ENCODE data around the gene NPBWR2. TPM values are rescaled to one million over a fixed set of nuclear protein-coding genes. Genes with fewer than 3 reads are reported as not detected.

The NPBWR2 gene
- total and polyA plus RNA-seq, 4 donors = not detected

GRCh38 chr20:64079273-64080012 is 27.9 kb downstream of the NPBWR2 start, which contains the start of gene RGS19:
RGS19 (minus strand) TSS chr20:64079518; CDS start chr20:64076886, 2,632 bp downstream.
- Histone ChIP-seq H3K4me1 (ENCODE audit: control insufficient read depth in 1 of 2, insufficient read depth in 2 of 2, low read length in 2 of 2) (no peaks in the 10 kb centered on the region), H3K9me3 (ENCODE audit: control insufficient read depth, low read length) (no peaks in the 10 kb centered on the region), H3K27ac (ENCODE audit: low read depth in 1 of 2, low read length in 2 of 2) (no peak within 1 kb of the TSS), H3K27me3 (ENCODE audit: control insufficient read depth in 1 of 2, insufficient read depth in 2 of 2, low read length in 1 of 2) (no peaks in the 10 kb centered on the region), H3K4me3 (ENCODE audit: low read length in 2 of 2) (peak within 1 kb of the TSS; percentile 46 to 66), H3K36me3 (ENCODE audit: control insufficient read depth in 1 of 2, insufficient read depth in 2 of 2, low read length in 1 of 2) (no peaks in the 10 kb centered on the region)
- peak; percentile 90 to 92 for DNase-seq
- 0 to 1% methylated on average over 38 to 73 of the region's 73 CpGs for WGBS, 2 donors
- ATAC-seq (ENCODE audit: low FRiP score) = peak; percentile 67
- intact Hi-C loops (cut with DNase I) = no loop called here

- H3K4me3 ChIP-seq (ENCODE audit: low read length in 2 of 2) = peak overlapping the region; percentile 46 to 66
- H3K27me3 ChIP-seq (ENCODE audit: control insufficient read depth in 1 of 2, insufficient read depth in 2 of 2, low read length in 1 of 2) = no peaks in the 10 kb centered on the region
- WGBS, 2 donors = 15% methylated on average over 4 of the region's 4 CpGs
- ATAC-seq (ENCODE audit: low FRiP score) (no peak), DNase-seq (no peak)
- no peaks in the 10 kb centered on the region for H3K4me1 ChIP-seq (ENCODE audit: control insufficient read depth in 1 of 2, insufficient read depth in 2 of 2, low read length in 2 of 2)
- H3K27ac ChIP-seq (ENCODE audit: low read depth in 1 of 2, low read length in 2 of 2) = no peak overlapping the region
- intact Hi-C loops (cut with DNase I) = no loop called here
- H3K36me3 ChIP-seq (ENCODE audit: control insufficient read depth in 1 of 2, insufficient read depth in 2 of 2, low read length in 1 of 2) = no peaks in the 10 kb centered on the region
- no peaks in the 10 kb centered on the region for H3K9me3 ChIP-seq (ENCODE audit: control insufficient read depth, low read length)
Measured at GRCh38 chr20:64078934-64079272, 28.5 kb downstream of the NPBWR2 start.

- no peaks in the 10 kb centered on the region for H3K9me3 ChIP-seq (ENCODE audit: control insufficient read depth, low read length)
- intact Hi-C loops (cut with DNase I) = no loop called here
- DNase-seq = no peak
- H3K4me3 ChIP-seq (ENCODE audit: low read length in 2 of 2) = no peak overlapping the region
- H3K36me3 ChIP-seq (ENCODE audit: control insufficient read depth in 1 of 2, insufficient read depth in 2 of 2, low read length in 1 of 2) = no peaks in the 10 kb centered on the region
- no peak for ATAC-seq (ENCODE audit: low FRiP score)
- WGBS, 2 donors = 67 to 74% methylated on average over 15 of the region's 15 CpGs
- H3K4me1 ChIP-seq (ENCODE audit: control insufficient read depth in 1 of 2, insufficient read depth in 2 of 2, low read length in 2 of 2) = no peaks in the 10 kb centered on the region
- H3K27me3 ChIP-seq (ENCODE audit: control insufficient read depth in 1 of 2, insufficient read depth in 2 of 2, low read length in 1 of 2) = no peaks in the 10 kb centered on the region
- H3K27ac ChIP-seq (ENCODE audit: low read depth in 1 of 2, low read length in 2 of 2) = no peak overlapping the region
Measured at GRCh38 chr20:64077876-64078551, 29.4 kb downstream of the NPBWR2 start.

- 84 to 86% methylated on average over 7 of the region's 7 CpGs for WGBS, 2 donors
- H3K27me3 ChIP-seq (ENCODE audit: control insufficient read depth in 1 of 2, insufficient read depth in 2 of 2, low read length in 1 of 2) = no peaks in the 10 kb centered on the region
- no peak overlapping the region for H3K27ac ChIP-seq (ENCODE audit: low read depth in 1 of 2, low read length in 2 of 2)
Measured at GRCh38 chr20:64077541-64077875, 29.9 kb downstream of the NPBWR2 start.

GRCh38 chr20:64077094-64077493 is 30.3 kb downstream of the NPBWR2 start:
- no peak for DNase-seq
- Histone ChIP-seq H3K4me3 (ENCODE audit: low read length in 2 of 2) (no peak overlapping the region), H3K36me3 (ENCODE audit: control insufficient read depth in 1 of 2, insufficient read depth in 2 of 2, low read length in 1 of 2) (no peaks in the 10 kb centered on the region), H3K4me1 (ENCODE audit: control insufficient read depth in 1 of 2, insufficient read depth in 2 of 2, low read length in 2 of 2) (no peaks in the 10 kb centered on the region), H3K27ac (ENCODE audit: low read depth in 1 of 2, low read length in 2 of 2) (no peak overlapping the region), H3K9me3 (ENCODE audit: control insufficient read depth, low read length) (no peaks in the 10 kb centered on the region), H3K27me3 (ENCODE audit: control insufficient read depth in 1 of 2, insufficient read depth in 2 of 2, low read length in 1 of 2) (no peaks in the 10 kb centered on the region)
- intact Hi-C loops (cut with DNase I) = no loop called here
- 91 to 93% methylated on average over 8 of the region's 8 CpGs for WGBS, 2 donors
- ATAC-seq (ENCODE audit: low FRiP score) = no peak

More at GRCh38 chr20:64077541-64077875, 29.9 kb downstream of the NPBWR2 start:
- Histone ChIP-seq H3K4me3 (ENCODE audit: low read length in 2 of 2) (no peak overlapping the region), H3K9me3 (ENCODE audit: control insufficient read depth, low read length) (no peaks in the 10 kb centered on the region), H3K4me1 (ENCODE audit: control insufficient read depth in 1 of 2, insufficient read depth in 2 of 2, low read length in 2 of 2) (no peaks in the 10 kb centered on the region), H3K36me3 (ENCODE audit: control insufficient read depth in 1 of 2, insufficient read depth in 2 of 2, low read length in 1 of 2) (no peaks in the 10 kb centered on the region)
- no peak for ATAC-seq (ENCODE audit: low FRiP score)
- intact Hi-C loops (cut with DNase I) = no loop called here
- DNase-seq = no peak

GRCh38 chr20:64076061-64076997 is 31.0 kb downstream of the NPBWR2 start:
- 94 to 95% methylated on average over 16 to 22 of the region's 22 CpGs for WGBS, 2 donors
- H3K4me1 ChIP-seq (ENCODE audit: control insufficient read depth in 1 of 2, insufficient read depth in 2 of 2, low read length in 2 of 2) = no peaks in the 10 kb centered on the region
- intact Hi-C loops (cut with DNase I) = no loop called here
- H3K9me3 ChIP-seq (ENCODE audit: control insufficient read depth, low read length) = no peaks in the 10 kb centered on the region
- H3K4me3 ChIP-seq (ENCODE audit: low read length in 2 of 2) = no peak overlapping the region
- H3K27me3 ChIP-seq (ENCODE audit: control insufficient read depth in 1 of 2, insufficient read depth in 2 of 2, low read length in 1 of 2) = no peaks in the 10 kb centered on the region
- H3K36me3 ChIP-seq (ENCODE audit: control insufficient read depth in 1 of 2, insufficient read depth in 2 of 2, low read length in 1 of 2) = no peaks in the 10 kb centered on the region
- DNase-seq (no peak), ATAC-seq (ENCODE audit: low FRiP score) (no peak)
- no peak overlapping the region for H3K27ac ChIP-seq (ENCODE audit: low read depth in 1 of 2, low read length in 2 of 2)

GRCh38 chr20:64075556-64075955 is 31.8 kb downstream of the NPBWR2 start:
- intact Hi-C loops (cut with DNase I) = no loop called here
- WGBS, 2 donors = 91 to 92% methylated on average over 12 of the region's 12 CpGs
- Histone ChIP-seq H3K4me1 (ENCODE audit: control insufficient read depth in 1 of 2, insufficient read depth in 2 of 2, low read length in 2 of 2) (no peaks in the 10 kb centered on the region), H3K27me3 (ENCODE audit: control insufficient read depth in 1 of 2, insufficient read depth in 2 of 2, low read length in 1 of 2) (no peaks in the 10 kb centered on the region), H3K36me3 (ENCODE audit: control insufficient read depth in 1 of 2, insufficient read depth in 2 of 2, low read length in 1 of 2) (no peaks in the 10 kb centered on the region), H3K27ac (ENCODE audit: low read depth in 1 of 2, low read length in 2 of 2) (no peak overlapping the region), H3K9me3 (ENCODE audit: control insufficient read depth, low read length) (no peaks in the 10 kb centered on the region), H3K4me3 (ENCODE audit: low read length in 2 of 2) (no peak overlapping the region)
- ATAC-seq (ENCODE audit: low FRiP score) (no peak), DNase-seq (no peak)

- H3K4me3 ChIP-seq (ENCODE audit: low read length in 2 of 2) = no peak overlapping the region
- no peaks in the 10 kb centered on the region for H3K4me1 ChIP-seq (ENCODE audit: control insufficient read depth in 1 of 2, insufficient read depth in 2 of 2, low read length in 2 of 2)
- intact Hi-C loops (cut with DNase I) = no loop called here
- no peaks in the 10 kb centered on the region for H3K36me3 ChIP-seq (ENCODE audit: control insufficient read depth in 1 of 2, insufficient read depth in 2 of 2, low read length in 1 of 2)
- H3K27me3 ChIP-seq (ENCODE audit: control insufficient read depth in 1 of 2, insufficient read depth in 2 of 2, low read length in 1 of 2) = no peaks in the 10 kb centered on the region
- 50 to 75% methylated on average over 7 to 8 of the region's 8 CpGs for WGBS, 2 donors
- DNase-seq (no peak), ATAC-seq (ENCODE audit: low FRiP score) (no peak)
- H3K27ac ChIP-seq (ENCODE audit: low read depth in 1 of 2, low read length in 2 of 2) = no peak overlapping the region
- H3K9me3 ChIP-seq (ENCODE audit: control insufficient read depth, low read length) = no peaks in the 10 kb centered on the region
Measured at GRCh38 chr20:64074963-64075362, 32.4 kb downstream of the NPBWR2 start.
